ENCODE results near the gene GABARAP. TPM values are rescaled to one million over a fixed set of nuclear protein-coding genes. Genes with fewer than 3 reads are reported as not detected.

Gene GABARAP
- total and polyA plus RNA-seq, 2 donors (not counting 1 experiment from before 2014, with no cell fraction given): 323 to 371 TPM

DNA sequence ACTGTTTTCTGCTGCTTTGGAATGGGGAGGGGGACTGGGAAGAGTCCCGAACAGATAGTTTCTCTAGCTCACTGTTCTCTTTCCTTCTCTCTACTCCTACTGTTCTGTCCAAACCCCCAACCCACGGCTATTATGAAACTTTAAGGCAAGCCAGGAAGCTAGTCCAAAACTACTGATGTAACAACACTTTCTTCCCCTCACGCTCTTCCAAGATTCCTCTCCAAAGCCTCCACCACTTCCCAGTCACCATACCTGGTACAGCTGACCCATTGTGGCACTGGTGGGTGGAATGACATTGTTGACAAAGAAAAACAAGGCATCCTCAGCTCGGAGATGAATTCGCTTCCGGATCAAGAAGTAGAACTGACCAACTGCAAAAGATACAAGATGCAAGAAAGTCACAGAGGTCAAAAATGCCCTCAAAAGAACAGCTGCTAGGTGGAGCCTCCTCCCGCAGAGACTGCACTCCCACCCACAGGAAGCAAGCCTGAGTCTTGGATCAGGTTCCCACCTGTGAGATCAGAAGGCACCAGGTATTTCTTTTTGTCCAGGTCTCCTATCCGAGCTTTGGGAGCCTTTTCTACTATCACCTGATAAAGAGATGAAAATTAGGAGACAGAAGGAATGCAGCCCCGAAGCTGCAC is 1.0 kb downstream of the GABARAP start:
- Mint-ChIP-seq H3K4me3 (peak overlapping the region; percentile 98), H3K4me1 (peaks cover 44% of the 10 kb centered on the region), H3K27ac (peak overlapping the region; percentile 100), H3K9me3 (ENCODE audit: insufficient read depth) (no peaks in the 10 kb centered on the region), H3K27me3 (no peaks in the 10 kb centered on the region)
- ChIA-PET CTCF (interaction anchor here (0.6 to 5.0 kb wide), 6 partner anchors 8 to 314 kb away, joined by 3 to 36 read pairs (median 4); partner anchors contain the start of genes ACADVL, CTDNEP1, DLG4 and ELP5), POLR2A (interaction anchor here (0.6 to 13.1 kb wide), 6 partner anchors 9 to 240 kb away, joined by 3 to 157 read pairs (median 10); partner anchors contain the start of genes ACADVL, CTDNEP1, DLG4 and ELP5)
- H3K9me3 ChIP-seq (ENCODE audit: control extremely low read depth in 1 of 3, control insufficient read depth in 2 of 3, insufficient read depth in 1 of 3, low read length in 2 of 3): no peaks in the 10 kb centered on the region
- peak overlapping the region; percentile 94 to 97 for H3K27ac ChIP-seq (ENCODE audit: low read length in 2 of 2)
- H3K79me2 ChIP-seq (ENCODE audit: control insufficient read depth, insufficient read depth, low read length): peaks cover 37% of the 10 kb centered on the region
- peaks cover 22% of the 10 kb centered on the region for H4K20me1 ChIP-seq (ENCODE audit: control insufficient read depth, insufficient read depth, low read length, poor library complexity, severe bottlenecking)
- intact Hi-C loops (cut with micrococcal nuclease): no loop called here
- TF ChIP-seq CTCF (IDR thresholded peaks at IDR 0.05): no peak
- TF ChIP-seq EZH2 (IDR thresholded peaks at IDR 0.05; ENCODE audit: borderline replicate concordance, insufficient read depth, low read depth, low read length, poor library complexity, severe bottlenecking): no peak
- H3K9ac ChIP-seq (ENCODE audit: low read length): peak overlapping the region; percentile 82
- peaks cover 1 to 29% of the 10 kb centered on the region in 2 experiments for H3K36me3 ChIP-seq (replicated peaks in 1 of 2; ENCODE audit: control extremely low read depth in 1 of 2, control insufficient read depth in 1 of 2, extremely low read depth in 1 of 2, insufficient read depth in 2 of 2, low read length in 1 of 2)
- no peak for ATAC-seq (ENCODE audit: low read depth)
- H3K4me2 ChIP-seq (replicated peaks; ENCODE audit: low read depth, low read length, poor library complexity, severe bottlenecking): peak overlapping the region; percentile 79
- no peaks in the 10 kb centered on the region for H3K27me3 ChIP-seq (replicated peaks in 1 of 4; ENCODE audit: control extremely low read depth in 1 of 4, control insufficient read depth in 3 of 4, insufficient read depth in 4 of 4, low read length in 3 of 4)
- peak overlapping the region; percentile 86 for H2AFZ ChIP-seq (ENCODE audit: insufficient read depth, low read depth, low read length, poor library complexity, severe bottlenecking)
- DNase-seq: no peak
- H3K4me1 ChIP-seq (ENCODE audit: control insufficient read depth in 2 of 2, insufficient read depth in 2 of 2, low read length in 2 of 2): peaks cover 31 to 36% of the 10 kb centered on the region in 2 donors
- peak overlapping the region; percentile 81 to 99 (median 99) for H3K4me3 ChIP-seq (ENCODE audit: control extremely low read depth in 1 of 5, extremely low read depth in 1 of 5, insufficient read depth in 1 of 5, low read depth in 2 of 5, low read length in 4 of 5)
- 70% methylated on average over 6 of the region's 9 CpGs for WGBS (ENCODE audit: insufficient coverage)

- H3K9me3 Mint-ChIP-seq (ENCODE audit: insufficient read depth): no peaks in the 10 kb centered on the region
- Histone ChIP-seq H3K4me1 (ENCODE audit: control insufficient read depth in 2 of 2, insufficient read depth in 2 of 2, low read length in 2 of 2) (peaks cover 33 to 41% of the 10 kb centered on the region in 2 donors), H3K36me3 (replicated peaks in 1 of 2; ENCODE audit: control extremely low read depth in 1 of 2, control insufficient read depth in 1 of 2, extremely low read depth in 1 of 2, insufficient read depth in 2 of 2, low read length in 1 of 2) (peaks cover 0 to 29% of the 10 kb centered on the region in 2 experiments), H3K4me2 (replicated peaks; ENCODE audit: low read depth, low read length, poor library complexity, severe bottlenecking) (peak overlapping the region; percentile 79), H3K9me3 (ENCODE audit: control extremely low read depth in 1 of 3, control insufficient read depth in 2 of 3, insufficient read depth in 1 of 3, low read length in 2 of 3) (no peaks in the 10 kb centered on the region), H4K20me1 (ENCODE audit: control insufficient read depth, insufficient read depth, low read length, poor library complexity, severe bottlenecking) (peaks cover 22% of the 10 kb centered on the region), H3K9ac (ENCODE audit: low read length) (peak overlapping the region; percentile 94), H3K4me3 (ENCODE audit: control extremely low read depth in 1 of 5, extremely low read depth in 1 of 5, insufficient read depth in 1 of 5, low read depth in 2 of 5, low read length in 4 of 5) (peak overlapping the region in 2 of 5 experiments; percentile 32 to 97), H3K79me2 (ENCODE audit: control insufficient read depth, insufficient read depth, low read length) (peaks cover 37% of the 10 kb centered on the region), H3K27ac (ENCODE audit: low read length in 2 of 2) (peak overlapping the region; percentile 33 to 97), H2AFZ (ENCODE audit: insufficient read depth, low read depth, low read length, poor library complexity, severe bottlenecking) (no peak overlapping the region), H3K27me3 (replicated peaks in 1 of 4; ENCODE audit: control extremely low read depth in 1 of 4, control insufficient read depth in 3 of 4, insufficient read depth in 4 of 4, low read length in 3 of 4) (no peaks in the 10 kb centered on the region)
- POLR2A ChIA-PET: interaction anchor here (0.6 to 13.1 kb wide), 4 partner anchors 10 to 1007 kb away, joined by 3 to 157 read pairs (median 15); partner anchors contain the start of genes ACADVL, CTC1, CTDNEP1 and DLG4
- H3K4me3 Mint-ChIP-seq: peak overlapping the region; percentile 98
- H3K27me3 Mint-ChIP-seq: no peaks in the 10 kb centered on the region
- DNase-seq (peak; percentile 73), ATAC-seq (ENCODE audit: low read depth) (no peak)
- intact Hi-C loops (cut with micrococcal nuclease): no loop called here
- peak overlapping the region; percentile 100 for H3K27ac Mint-ChIP-seq
- CTCF ChIA-PET: interaction anchor here (0.9 to 5.0 kb wide), 5 partner anchors 9 to 56 kb away, joined by 3 to 36 read pairs (median 6); partner anchors contain the start of genes ACADVL, CTDNEP1, DLG4 and ELP5
- TF ChIP-seq CTCF (IDR thresholded peaks at IDR 0.05) (no peak), EZH2 (IDR thresholded peaks at IDR 0.05; ENCODE audit: borderline replicate concordance, insufficient read depth, low read depth, low read length, poor library complexity, severe bottlenecking) (no peak)
- peaks cover 52% of the 10 kb centered on the region for H3K4me1 Mint-ChIP-seq
- WGBS (ENCODE audit: insufficient coverage): 50% methylated on average over 2 of the region's 4 CpGs
Observed at GRCh38 chr17:7240375-7240774, 1.9 kb downstream of the GABARAP start.

All from B cell (primary cell).